ENCODE results near the gene TPRX1. TPM values are rescaled to one million over a fixed set of nuclear protein-coding genes. Genes with fewer than 3 reads are reported as not detected.
A peak's percentile ranks its signal among the peaks of the same experiment; 100 is the strongest.

TPRX1 gene
- total and polyA plus RNA-seq, 9 of the 15 experiments (the other 6 are each of a cell fraction or from before 2014, with no cell fraction given), result not detected

- TF ChIP-seq ARID4B (CRISPR knock-in tag; IDR thresholded peaks at IDR 0.05) (no peak), ZNF655 (CRISPR knock-in tag; IDR thresholded peaks at IDR 0.05) (no peak), ZNF143 (CRISPR knock-in tag; IDR thresholded peaks at IDR 0.05) (no peak), HDAC1 (IDR thresholded peaks at IDR 0.05) (no peak), TRIM28 (IDR thresholded peaks at IDR 0.05) (peak; percentile 44; the same call in 1 of the 2 replicates)
Measured at GRCh38 chr19:47801270-47801669, 3.1 kb downstream of the TPRX1 start (continued).

GRCh38 chr19:47798904-47799266 is 5.5 kb downstream of the TPRX1 start:
- Histone ChIP-seq H4K20me1 (replicated peaks; ENCODE audit: control insufficient read depth, insufficient read depth, low read length) (no peaks in the 10 kb centered on the region), H3K79me2 (ENCODE audit: control insufficient read depth, insufficient read depth, low read length) (no peaks in the 10 kb centered on the region), H3K36me3 (ENCODE audit: control insufficient read depth, insufficient read depth, low read length) (no peaks in the 10 kb centered on the region), H3K4me2 (ENCODE audit: insufficient read depth, low read length) (no peak overlapping the region), H3K4me3 (no peak overlapping the region), H3K27ac (ENCODE audit: extremely low read depth, low read depth, low read length) (no peak overlapping the region), H3K9me1 (ENCODE audit: control insufficient read depth, insufficient read depth, low read length) (no peaks in the 10 kb centered on the region), H3K4me1 (replicated peaks in 1 of 2; ENCODE audit: control insufficient read depth in 2 of 2, insufficient read depth in 2 of 2, low read length in 2 of 2) (no peaks in the 10 kb centered on the region; a peak in 1 of 5 replicates), H3K9ac (ENCODE audit: insufficient read depth in 1 of 2, low read depth in 2 of 2, low read length in 2 of 2) (no peak overlapping the region), H2AFZ (ENCODE audit: low read depth, low read length) (no peak overlapping the region), H3K27me3 (ENCODE audit: control insufficient read depth in 2 of 2, insufficient read depth in 2 of 2, low read length in 2 of 2) (peaks cover 8 to 12% of the 10 kb centered on the region in 2 experiments), H3K9me3 (replicated peaks; ENCODE audit: control insufficient read depth, insufficient read depth, low read depth, low read length) (0 out of 2 replicates have a peak, but pooled peaks cover 2% of the 10 kb centered on the region)
- WGBS (ENCODE audit: insufficient coverage, low coverage, missing lambda C conversion rate), result 2% methylated on average over 4 of the region's 4 CpGs
- ChIA-PET POLR2A (interaction anchor here (0.8 kb wide), 1 partner anchor 31 kb away, joined by 4 read pairs; no protein-coding TSS in a partner anchor), CTCF (ENCODE audit: low intra/inter-chr PET ratio) (no interaction called here)
- intact Hi-C loops (cut with micrococcal nuclease), result no loop called here
- in situ Hi-C loops (cut with MboI), result no loop called here
- DNase-seq (ENCODE audit: extremely low read depth in 1 of 4, low spot score in 3 of 4), result no peak
- no peak for FAIRE-seq
- no TSS peak for BruUV-seq (replicated peaks)
- ATAC-seq, result no peak
- TF ChIP-seq KDM4B (IDR thresholded peaks at IDR 0.05; ENCODE audit: borderline replicate concordance in 2 of 2, low read depth in 1 of 2), result no peak
- no peak for TF ChIP-seq EP300 (IDR thresholded peaks at IDR 0.05; ENCODE audit: low read length)
- no peak for TF ChIP-seq ZNF830 (CRISPR knock-in tag; IDR thresholded peaks at IDR 0.05)
- TF ChIP-seq, protein P1, sequence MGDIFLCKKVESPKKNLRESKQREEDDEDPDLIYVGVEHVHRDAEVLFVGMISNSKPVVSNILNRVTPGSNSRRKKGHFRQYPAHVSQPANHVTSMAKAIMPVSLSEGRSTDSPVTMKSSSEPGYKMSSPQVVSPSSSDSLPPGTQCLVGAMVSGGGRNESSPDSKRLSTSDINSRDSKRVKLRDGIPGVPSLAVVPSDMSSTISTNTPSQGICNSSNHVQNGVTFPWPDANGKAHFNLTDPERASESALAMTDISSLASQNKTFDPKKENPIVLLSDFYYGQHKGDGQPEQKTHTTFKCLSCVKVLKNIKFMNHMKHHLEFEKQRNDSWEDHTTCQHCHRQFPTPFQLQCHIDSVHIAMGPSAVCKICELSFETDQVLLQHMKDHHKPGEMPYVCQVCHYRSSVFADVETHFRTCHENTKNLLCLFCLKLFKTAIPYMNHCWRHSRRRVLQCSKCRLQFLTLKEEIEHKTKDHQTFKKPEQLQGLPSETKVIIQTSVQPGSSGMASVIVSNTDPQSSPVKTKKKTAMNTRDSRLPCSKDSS (IDR thresholded peaks at IDR 0.05; ENCODE audit: low read depth, partially characterized antibody), result no peak
- no peak for TF ChIP-seq MAFG (tag; conservative IDR thresholded peaks at IDR 0.05)
- TF ChIP-seq ETS2 (tag; IDR thresholded peaks at IDR 0.05; ENCODE audit: borderline replicate concordance, poor library complexity, severe bottlenecking), result no peak
- TF ChIP-seq SNRNP70 (optimal IDR thresholded peaks at IDR 0.05; ENCODE audit: low read depth, low read length), result no peak
- TF ChIP-seq NFYB (IDR thresholded peaks at IDR 0.05; ENCODE audit: extremely low read depth, insufficient read length), result no peak
- TF ChIP-seq ZNF444 (CRISPR knock-in tag; IDR thresholded peaks at IDR 0.05), result no peak
- no peak for TF ChIP-seq YBX1 (IDR thresholded peaks at IDR 0.05)
- TF ChIP-seq LCOR (CRISPR knock-in tag; IDR thresholded peaks at IDR 0.05), result no peak
